NCI-H774 (cell line): ENCODE data around the gene PCDHA10.
"Not testable (repeated sequence)": the region's sequence is repeated elsewhere in the genome, so short reads cannot be mapped to it uniquely, and the experiment has no call there.

ENCODE experiments used
- DNase-seq: peaks from one replicate; lab custom pipeline; 2025; lab: John Stamatoyannopoulos, UW

PCDHA10 gene

GRCh38 chr5:140855772-140856674 is at the start of gene PCDHA10:
PCDHA10 (plus strand) TSS chr5:140855897; CDS start chr5:140856049, 152 bp downstream.
- no peak for DNase-seq

GRCh38 chr5:140806834-140807775 is 48.6 kb upstream of the PCDHA10 start, which contains the start of gene PCDHA4:
PCDHA4 (plus strand) TSS chr5:140807068.
- peak; percentile 80 for DNase-seq

- DNase-seq: not testable (repeated sequence)
Observed at GRCh38 chr5:140808241-140808888, 47.3 kb upstream of the PCDHA10 start.

- DNase-seq: no peak
Observed at GRCh38 chr5:140808889-140809291, 46.8 kb upstream of the PCDHA10 start.

GRCh38 chr5:140821375-140822280 is 34.1 kb upstream of the PCDHA10 start, which contains the start of gene PCDHA5:
PCDHA5 (plus strand) TSS chr5:140821613.
- no peak for DNase-seq

- no peak for DNase-seq
Observed at GRCh38 chr5:140822281-140822629, 33.4 kb upstream of the PCDHA10 start.

GRCh38 chr5:140822969-140823368 is 32.7 kb upstream of the PCDHA10 start:
- DNase-seq: not testable (repeated sequence)

- no peak for DNase-seq
Observed at GRCh38 chr5:140823475-140823874, 32.2 kb upstream of the PCDHA10 start.

GRCh38 chr5:140827704-140828361 is 27.9 kb upstream of the PCDHA10 start, which contains the start of gene PCDHA6:
PCDHA6 (plus strand) TSS chr5:140827960; CDS start chr5:140828092, 132 bp downstream.
- no peak for DNase-seq

- no peak for DNase-seq
Observed at GRCh38 chr5:140828362-140828737, 27.3 kb upstream of the PCDHA10 start.

GRCh38 chr5:140829511-140830501 is 25.9 kb upstream of the PCDHA10 start:
- not testable (repeated sequence) for DNase-seq

- no peak for DNase-seq
Observed at GRCh38 chr5:140833993-140834392, 21.7 kb upstream of the PCDHA10 start, which contains the start of gene PCDHA7. PCDHA7 (plus strand) TSS chr5:140834269; CDS start chr5:140834384, 115 bp downstream.

- DNase-seq: not testable (repeated sequence)
Observed at GRCh38 chr5:140834439-140835008, 21.2 kb upstream of the PCDHA10 start.

GRCh38 chr5:140835622-140836510 is 19.8 kb upstream of the PCDHA10 start:
- DNase-seq: no peak

- no peak for DNase-seq
Observed at GRCh38 chr5:140840978-140841962, 14.4 kb upstream of the PCDHA10 start, which contains the start of gene PCDHA8. PCDHA8 (plus strand) TSS chr5:140841187; CDS start chr5:140841322, 135 bp downstream.
